ENCODE measurements around the gene RNF10.
A peak's percentile ranks its signal among the peaks of the same experiment; 100 is the strongest.
"Not testable (repeated sequence)": the region's sequence is repeated elsewhere in the genome, so short reads cannot be mapped to it uniquely, and the experiment has no call there.

The RNF10 gene

GRCh38 chr12:120611534-120611933, 77.4 kb downstream of the RNF10 start:
- DNase-seq: not testable (repeated sequence)

- DNase-seq: no peak
Observed at GRCh38 chr12:120614848-120615247, 80.7 kb downstream of the RNF10 start.

- DNase-seq: not testable (repeated sequence)
Observed at GRCh38 chr12:120617193-120617592, 83.0 kb downstream of the RNF10 start.

GRCh38 chr12:120617767-120618166, 83.6 kb downstream of the RNF10 start:
- DNase-seq: not testable (repeated sequence)

- DNase-seq: peak in 10 of 56 donors; percentile 6 to 60 (median 27)
Observed at GRCh38 chr12:120618954-120619615, 84.9 kb downstream of the RNF10 start.

- no peak for DNase-seq
Observed at GRCh38 chr12:120620624-120621023, 86.5 kb downstream of the RNF10 start.

GRCh38 chr12:120625557-120626419, 91.6 kb downstream of the RNF10 start:
- DNase-seq: no peak
